Superior temporal gyrus (tissue), 1 donor: Measurements from ENCODE around the gene BCL11A.

Experiments
- DNase-seq: peaks from one replicate; pipeline ENCODE4 v3.0.0-alpha.2; 2016; ENCODE audit errors: extremely low spot score

Gene BCL11A

GRCh38 chr2:60408207-60408606, 145.2 kb downstream of the BCL11A start:
- no peak for DNase-seq

GRCh38 chr2:60407398-60407797, 146.1 kb downstream of the BCL11A start:
- DNase-seq, result no peak

GRCh38 chr2:60406192-60406591, 147.3 kb downstream of the BCL11A start:
- DNase-seq, result no peak

GRCh38 chr2:60405271-60405919, 148.1 kb downstream of the BCL11A start:
- no peak for DNase-seq
